GM18520 (cell line): ENCODE measurements around the gene HHIPL1.

Experiments used
- ATAC-seq: cut with Tn5 transposase; IDR thresholded peaks from one replicate; pipeline ENCODE4 v1.9.1; 2021; ENCODE audit not compliant: unreplicated experiment

Gene HHIPL1

GRCh38 chr14:99728231-99728920, 83.4 kb downstream of the HHIPL1 start:
- ATAC-seq = no peak

GRCh38 chr14:99728981-99729451, 84.1 kb downstream of the HHIPL1 start:
- ATAC-seq = no peak
